Activated CD8-positive, alpha-beta T cell treated with anti-CD3 and anti-CD28 coated beads, Interleukin-2, amount 10 ng/mL, durations not matched to agents 7 days and 5 days (primary cell): Measurements from ENCODE around the gene CCDC14. TPM values are rescaled to one million over a fixed set of nuclear protein-coding genes. Genes with fewer than 3 reads are reported as not detected.

Experiments
- ATAC-seq: fragments of 150-1000 bp; cut with Tn5 transposase; one replicate; pipeline ENCODE4 v1.10.0; 2021; ENCODE audit warnings: moderate library complexity
- CTCF ChIA-PET: fragments of 350-600 bp; sonication (Branson Sonifier 250); formaldehyde crosslinking; loops from one replicate; lab custom pipeline; 2021; ENCODE audit warnings: antibody characterized with exemption; lab: Charles Lee
- POLR2A ChIA-PET: fragments of 350-600 bp; sonication (Branson Sonifier 250); formaldehyde crosslinking; loops from one replicate; lab custom pipeline; 2021; ENCODE audit warnings: antibody characterized with exemption; lab: Charles Lee
- DNase-seq: peaks from one replicate; pipeline ENCODE4 v3.0.0-alpha.2; 2020
- H3K27ac Mint-ChIP-seq: one replicate; pipeline ENCODE4 v1.8.0; 2021; ENCODE audit warnings: mild to moderate bottlenecking, mixed read lengths
- H3K27me3 Mint-ChIP-seq: one replicate; pipeline ENCODE4 v1.8.0; 2021; ENCODE audit warnings: low read depth, mixed read lengths
- H3K36me3 Mint-ChIP-seq: one replicate; pipeline ENCODE4 v1.8.0; 2021; ENCODE audit warnings: low read depth, mixed read lengths
- H3K4me1 Mint-ChIP-seq: one replicate; pipeline ENCODE4 v1.8.0; 2021; ENCODE audit warnings: low read depth, mixed read lengths
- H3K4me3 Mint-ChIP-seq: one replicate; pipeline ENCODE4 v1.8.0; 2021; ENCODE audit warnings: mild to moderate bottlenecking, mixed read lengths
- H3K9me3 Mint-ChIP-seq: one replicate; pipeline ENCODE4 v1.8.0; 2022; ENCODE audit warnings: mixed read lengths; ENCODE audit not compliant: insufficient read depth
- total RNA-seq, 2 experiments: library from RNA; stranded (reverse); gene quantifications; one replicate each; pipeline ENCODE4 v1.2.3, GENCODE V29; 2021

Gene CCDC14
- total RNA-seq, 2 experiments from 2014 or later = 47.9 to 50.3 TPM

DNA sequence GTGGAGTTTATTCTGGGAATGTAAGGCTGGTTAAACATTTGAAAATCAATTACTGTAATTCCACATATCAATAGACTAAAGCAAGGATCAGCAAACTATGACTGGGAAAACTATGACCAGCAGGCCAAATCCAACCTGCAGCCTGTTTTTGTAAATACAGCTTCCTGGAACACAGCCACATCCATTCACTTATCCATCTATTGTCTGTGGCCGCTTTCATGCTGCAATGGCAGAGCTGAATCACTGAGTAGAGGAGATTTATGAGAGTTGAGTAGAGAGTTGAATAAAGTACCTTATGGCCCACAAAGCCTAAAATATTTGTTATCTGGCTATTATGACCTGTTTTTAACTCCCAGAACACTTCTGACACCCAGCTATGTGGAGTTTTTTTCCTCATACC, 89.1 kb downstream of the CCDC14 start:
- H3K9me3 Mint-ChIP-seq = no peaks in the 10 kb centered on the region
- no peak for ATAC-seq
- H3K27me3 Mint-ChIP-seq = peaks cover 18% of the 10 kb centered on the region

DNA sequence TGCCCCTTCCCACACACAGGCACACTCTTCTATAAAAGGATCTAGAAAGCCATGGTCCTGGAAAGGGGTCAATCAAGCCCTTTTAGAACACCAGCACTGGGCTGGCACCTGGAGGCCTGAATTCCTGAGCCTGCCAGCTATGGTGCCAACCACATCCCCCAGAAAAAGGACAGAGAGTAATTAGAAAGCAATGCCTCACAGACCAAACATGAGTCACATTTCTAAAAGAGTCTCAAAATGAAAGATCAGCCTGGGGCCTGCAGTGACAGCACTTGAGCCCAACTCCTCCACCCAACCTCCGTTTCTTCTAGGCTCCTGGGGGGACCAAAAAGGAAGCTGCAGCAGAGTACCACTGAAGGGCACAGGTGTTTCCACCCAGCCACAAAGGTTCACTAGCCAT, 91.0 kb downstream of the CCDC14 start:
- ChIA-PET CTCF (no interaction called here), POLR2A (no interaction called here)
- DNase-seq (no peak), ATAC-seq (no peak)
- Mint-ChIP-seq H3K4me1 (no peaks in the 10 kb centered on the region), H3K9me3 (no peaks in the 10 kb centered on the region), H3K36me3 (no peaks in the 10 kb centered on the region), H3K27ac (no peak overlapping the region), H3K4me3 (no peak overlapping the region), H3K27me3 (peaks cover 15% of the 10 kb centered on the region)

More for the DNA sequence above, 89.1 kb downstream of the CCDC14 start:
- Mint-ChIP-seq H3K27ac (no peak overlapping the region), H3K4me3 (no peak overlapping the region), H3K36me3 (no peaks in the 10 kb centered on the region), H3K4me1 (no peaks in the 10 kb centered on the region)
- ChIA-PET POLR2A (no interaction called here), CTCF (no interaction called here)
- DNase-seq = no peak

DNA sequence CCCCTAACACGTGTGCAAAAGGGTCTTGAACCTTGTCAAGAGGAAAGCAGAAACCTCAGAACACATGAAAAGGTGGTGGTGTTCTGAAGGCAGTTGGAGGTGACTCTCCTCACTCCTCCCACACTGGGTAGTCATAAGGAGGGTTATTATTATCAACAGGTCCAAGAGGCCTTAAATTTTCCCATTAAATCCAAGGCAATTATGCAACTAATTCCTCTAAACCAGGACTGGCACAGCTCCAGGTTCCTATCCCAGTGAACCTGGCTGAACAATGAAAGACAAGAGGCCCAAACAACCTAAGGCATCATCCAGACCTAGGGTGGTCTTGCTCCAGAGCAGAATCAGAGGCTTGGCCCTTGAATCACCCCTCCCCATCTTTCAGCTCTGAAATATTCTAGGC, 91.9 kb downstream of the CCDC14 start:
- CTCF ChIA-PET = no interaction called here
- DNase-seq (no peak), ATAC-seq (no peak)
- no peaks in the 10 kb centered on the region for H3K9me3 Mint-ChIP-seq
- peaks cover 12% of the 10 kb centered on the region for H3K27me3 Mint-ChIP-seq
- POLR2A ChIA-PET = no interaction called here
- no peak overlapping the region for H3K4me3 Mint-ChIP-seq
- no peaks in the 10 kb centered on the region for H3K4me1 Mint-ChIP-seq
- no peaks in the 10 kb centered on the region for H3K36me3 Mint-ChIP-seq
- no peak overlapping the region for H3K27ac Mint-ChIP-seq

GRCh38 chr3:123864706-123865105, 96.3 kb downstream of the CCDC14 start:
- H3K36me3 Mint-ChIP-seq = no peaks in the 10 kb centered on the region
- POLR2A ChIA-PET = no interaction called here
- DNase-seq (no peak), ATAC-seq (no peak)
- no peak overlapping the region for H3K4me3 Mint-ChIP-seq
- H3K9me3 Mint-ChIP-seq = no peaks in the 10 kb centered on the region
- CTCF ChIA-PET = no interaction called here
- no peaks in the 10 kb centered on the region for H3K4me1 Mint-ChIP-seq
- no peaks in the 10 kb centered on the region for H3K27me3 Mint-ChIP-seq
- H3K27ac Mint-ChIP-seq = no peak overlapping the region

Other genes with a start within 250 kb of the CCDC14 start
- gene MYLK, start 76.9 kb downstream of the CCDC14 start, total RNA-seq = not detected
- gene ROPN1, start 30.9 kb upstream of the CCDC14 start, total RNA-seq = not detected
- 1 to 10 TPM; 1.2 to 1.3 TPM for gene KALRN, start 72.1 kb upstream of the CCDC14 start, total RNA-seq